GM19438 (cell line): ENCODE measurements around the gene PHEX.

ENCODE experiments used
- ATAC-seq: cut with Tn5 transposase; IDR thresholded peaks from one replicate; pipeline ENCODE4 v1.9.1; 2021; ENCODE audit warnings: low read depth; ENCODE audit not compliant: unreplicated experiment

The PHEX gene

GRCh38 chrX:22141047-22141730 is 109.1 kb downstream of the PHEX start:
- ATAC-seq: no peak

- no peak for ATAC-seq
Observed at GRCh38 chrX:22147214-22147613, 115.1 kb downstream of the PHEX start.

- ATAC-seq: no peak
Observed at GRCh38 chrX:22147942-22148341, 115.8 kb downstream of the PHEX start.

- ATAC-seq: no peak
Observed at GRCh38 chrX:22148565-22148964, 116.4 kb downstream of the PHEX start.

GRCh38 chrX:22150371-22150770 is 118.2 kb downstream of the PHEX start:
- ATAC-seq: no peak

DNA sequence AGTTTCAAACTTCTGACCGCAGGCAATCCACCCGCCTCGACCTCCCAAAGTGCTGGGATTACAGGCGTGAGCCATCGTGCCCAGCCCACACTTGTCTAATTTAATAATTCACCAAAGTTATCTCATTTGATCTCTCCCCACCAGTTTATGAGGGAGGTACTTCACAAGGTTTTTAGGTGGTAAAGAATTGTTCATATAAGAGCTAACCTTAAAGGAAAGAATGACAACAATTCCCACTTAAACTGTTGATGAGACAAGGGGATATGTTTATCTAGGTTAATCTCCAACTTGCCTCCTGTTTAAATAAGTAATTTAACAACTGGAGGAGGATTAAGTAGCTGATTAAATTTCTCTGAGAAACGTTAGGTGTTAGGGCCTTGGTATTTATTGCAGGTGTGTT is 123.0 kb downstream of the PHEX start:
- no peak for ATAC-seq

DNA sequence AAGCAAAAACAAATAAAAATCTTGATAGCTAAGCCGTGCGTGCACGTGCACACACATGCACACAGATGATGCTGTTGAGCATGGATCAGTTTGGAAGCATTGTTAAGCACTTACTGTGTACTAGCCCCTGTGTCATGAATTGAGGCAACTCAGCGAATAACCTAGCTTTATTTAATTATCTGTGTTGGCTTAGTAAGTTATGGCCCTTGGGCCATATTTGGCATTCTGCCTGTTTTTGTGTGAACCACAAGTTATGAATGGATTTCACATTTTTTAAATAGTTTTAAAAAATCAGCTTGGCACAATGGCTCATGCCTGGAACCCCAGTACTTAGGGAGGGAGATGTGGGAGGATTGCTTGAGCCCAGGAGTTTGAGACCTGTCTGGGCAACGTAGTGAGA is 126.9 kb downstream of the PHEX start:
- no peak for ATAC-seq

- ATAC-seq: no peak
Observed at GRCh38 chrX:22163326-22163725, 131.2 kb downstream of the PHEX start.

DNA sequence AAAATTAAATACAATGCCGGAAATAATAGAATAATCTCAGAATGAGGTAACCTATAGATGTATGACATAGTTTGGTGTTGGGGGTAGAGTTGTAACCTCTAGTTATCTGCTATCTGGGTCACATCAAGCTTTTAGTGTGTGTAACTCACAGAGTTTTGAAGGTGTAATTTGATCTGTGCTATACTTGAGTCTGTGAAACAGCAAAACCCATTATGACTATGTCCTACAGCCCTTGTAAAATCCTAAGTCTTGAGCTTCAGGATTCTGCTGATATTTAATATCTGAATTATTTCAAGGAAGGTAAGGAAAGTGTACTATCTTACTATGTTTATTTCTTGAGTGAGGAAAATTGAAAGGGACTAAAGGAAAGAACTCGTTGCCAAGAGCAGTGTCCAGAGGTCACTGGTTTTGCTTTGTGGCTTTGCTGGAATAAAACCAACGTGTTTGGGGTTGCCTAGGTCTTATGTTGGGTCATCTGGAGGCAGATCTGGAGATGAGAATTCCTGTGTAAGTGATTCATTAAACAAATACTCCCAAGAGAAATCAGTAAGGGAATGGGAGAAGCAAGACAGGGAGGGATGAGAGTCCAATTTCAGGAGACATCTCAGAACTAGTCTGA is 132.8 kb downstream of the PHEX start:
- no peak for ATAC-seq

DNA sequence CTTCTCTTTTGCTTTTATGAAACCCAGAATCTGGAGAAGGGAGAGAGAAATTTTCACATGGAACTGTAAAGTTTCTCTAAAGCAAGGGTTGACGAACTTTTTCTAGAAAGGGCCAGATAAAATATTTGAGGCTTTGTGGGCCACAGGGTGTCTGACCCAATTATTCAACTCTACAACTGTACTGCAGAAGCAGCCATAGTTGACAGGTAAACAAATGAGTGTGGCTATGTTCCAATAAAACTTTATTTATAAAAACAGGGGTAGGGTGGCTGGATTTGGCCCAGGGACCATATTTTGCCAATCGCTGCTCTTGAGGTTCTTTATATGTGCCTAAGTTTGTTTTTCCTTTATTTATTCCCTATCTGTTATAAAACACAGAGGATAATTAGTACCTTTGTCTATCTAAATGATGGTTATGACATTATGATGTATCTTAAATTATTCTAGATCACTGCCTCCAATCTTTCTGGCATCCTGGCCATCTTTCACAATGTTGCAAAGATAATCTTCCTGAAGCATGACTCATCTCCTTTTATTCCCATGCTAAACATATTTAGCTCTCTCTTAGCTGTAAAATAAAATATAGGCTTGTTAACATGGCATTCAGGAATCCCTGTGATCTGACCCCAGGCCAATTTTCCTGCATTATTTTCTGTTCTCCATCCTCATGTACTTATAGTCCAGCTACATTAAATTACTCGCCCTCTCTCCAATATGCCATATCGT is 133.8 kb downstream of the PHEX start:
- ATAC-seq: no peak

- ATAC-seq: no peak
Observed at GRCh38 chrX:22171287-22172060, 139.3 kb downstream of the PHEX start.

- ATAC-seq: no peak
Observed at GRCh38 chrX:22173966-22174365, 141.8 kb downstream of the PHEX start.

DNA sequence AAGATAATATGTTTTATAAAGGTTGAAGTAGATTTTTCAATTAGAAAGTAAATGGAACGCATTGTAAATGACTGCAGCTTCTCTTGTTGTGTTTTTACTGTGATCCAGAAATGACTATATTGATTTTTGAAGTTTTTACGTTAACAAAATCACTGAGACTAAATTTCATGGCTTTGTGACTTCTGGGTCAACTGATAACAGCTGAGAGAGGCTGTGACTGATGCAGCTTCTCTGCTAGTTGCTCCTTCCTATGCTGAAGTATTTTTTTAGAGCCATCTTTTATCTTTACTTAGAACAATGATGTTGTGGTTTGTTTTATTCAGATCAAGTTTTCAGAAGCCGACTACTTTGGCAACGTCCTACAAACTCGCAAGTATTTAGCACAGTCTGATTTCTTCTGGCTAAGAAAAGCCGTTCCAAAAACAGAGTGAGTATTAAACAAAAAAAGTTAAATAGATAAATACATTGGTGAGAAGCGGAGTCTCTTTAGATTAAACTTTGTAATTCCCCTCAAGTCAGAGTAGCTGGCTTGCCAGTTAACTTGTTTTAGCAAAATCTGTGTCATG is 145.9 kb downstream of the PHEX start:
- no peak for ATAC-seq

DNA sequence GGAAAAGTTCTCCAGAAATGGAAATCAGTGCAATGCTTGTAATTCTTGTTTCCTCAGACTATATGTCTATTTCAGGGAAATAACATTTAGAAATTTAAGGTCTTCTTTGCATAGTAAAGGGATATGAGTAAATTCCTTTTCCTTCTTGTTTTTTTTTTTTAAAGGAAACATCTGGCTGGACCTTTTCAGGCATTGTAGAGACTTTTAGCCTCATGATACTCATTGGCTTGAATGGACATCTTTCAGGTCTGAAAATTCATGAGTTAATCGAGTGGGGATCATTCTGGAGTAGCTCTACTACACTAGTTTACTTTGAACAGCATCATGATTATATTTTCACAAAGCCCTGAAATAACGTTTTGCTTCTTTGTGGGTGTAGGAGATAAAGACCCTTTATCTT is 152.0 kb downstream of the PHEX start:
- no peak for ATAC-seq

- ATAC-seq: no peak
Observed at GRCh38 chrX:22186165-22186564, 154.0 kb downstream of the PHEX start.

- ATAC-seq: peak; percentile 92
Observed at GRCh38 chrX:22192419-22193060, 160.4 kb downstream of the PHEX start.

DNA sequence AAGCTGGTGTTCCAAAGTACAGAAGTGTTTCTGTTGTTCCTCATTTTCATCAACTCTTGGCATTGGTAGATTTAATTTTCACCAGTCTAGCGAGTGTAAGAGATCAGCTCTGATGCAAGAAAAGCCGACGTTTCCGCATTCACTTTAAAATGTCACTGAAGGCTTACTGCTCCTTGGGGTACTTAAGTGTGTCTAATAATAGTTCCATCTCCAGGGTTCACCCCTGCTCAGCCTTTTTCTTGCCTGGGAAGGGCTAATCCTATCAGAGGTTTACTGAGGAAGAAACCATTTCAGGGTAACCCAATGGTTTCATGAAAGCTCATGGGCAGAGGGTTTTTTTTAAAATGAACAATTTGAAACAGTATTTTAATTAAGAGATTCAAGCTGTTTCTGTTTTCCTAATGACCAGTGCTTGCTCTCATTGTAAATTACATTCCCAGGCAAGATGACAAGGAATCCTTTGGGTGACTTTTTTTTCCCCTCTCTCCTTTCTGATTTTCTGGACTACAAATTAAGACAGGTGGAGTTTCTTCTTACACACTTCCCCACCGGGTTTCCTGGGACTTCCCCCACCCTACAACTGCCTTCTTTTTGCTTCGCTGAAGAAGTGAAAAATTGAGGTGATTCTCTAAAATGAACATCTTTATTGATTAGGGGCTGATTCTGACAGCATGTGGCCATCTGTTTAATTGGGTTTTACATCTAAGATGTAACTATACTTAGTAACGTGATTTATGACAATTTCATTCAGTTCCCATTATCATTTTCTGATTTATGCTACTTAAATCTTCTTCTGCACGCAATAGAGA is 161.9 kb downstream of the PHEX start:
- no peak for ATAC-seq

DNA sequence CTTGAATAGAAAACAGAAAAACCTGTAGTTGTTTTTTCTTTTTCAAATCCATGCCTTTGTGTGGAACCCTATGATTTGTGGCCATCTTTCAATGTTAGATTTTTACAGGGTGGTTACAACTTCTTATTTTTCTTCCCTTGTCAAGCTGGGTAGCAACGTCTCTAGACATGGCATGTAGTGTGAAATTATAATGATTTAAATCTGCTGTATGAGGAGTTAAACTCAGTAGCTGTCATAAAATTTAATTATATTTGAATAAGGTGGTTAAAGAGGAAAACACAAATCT is 162.5 kb downstream of the PHEX start:
- no peak for ATAC-seq

DNA sequence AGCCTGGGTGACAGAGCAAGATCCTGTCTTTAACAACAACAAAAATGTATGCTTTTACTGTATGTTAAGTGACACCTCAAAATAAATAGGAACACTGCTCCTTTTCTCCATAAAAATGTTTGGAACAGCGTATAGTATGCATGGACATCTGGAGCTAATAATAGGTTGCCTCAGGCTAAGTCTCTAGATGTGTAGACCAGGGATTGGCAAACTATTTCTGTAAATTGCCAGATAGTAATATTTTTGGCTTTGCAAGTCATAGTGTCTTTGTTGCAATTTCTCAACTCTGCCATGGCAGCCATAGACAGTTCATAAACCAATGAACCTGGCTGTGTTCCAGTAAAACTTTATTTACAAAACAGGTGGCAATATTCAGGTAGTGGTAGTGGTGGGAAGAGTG is 164.0 kb downstream of the PHEX start:
- ATAC-seq: no peak

GRCh38 chrX:22202251-22202650 is 170.1 kb downstream of the PHEX start:
- ATAC-seq: no peak
